HEK293 (cell line): ENCODE measurements around the gene CAB39.

Experiments
- CTCF ChIP-seq: fragments of 450-650 bp; formaldehyde crosslinking; IDR thresholded peaks from 2 replicates; pipeline ENCODE4 v1.5.1; 2016; ENCODE audit warnings: missing biosample characterization, missing genetic modification characterization
- KLF9 ChIP-seq: fragments of 450-650 bp; formaldehyde crosslinking; IDR thresholded peaks from 2 replicates; pipeline ENCODE4 v1.5.1; 2016; ENCODE audit warnings: missing biosample characterization, missing genetic modification characterization, low read depth
- PRDM4 ChIP-seq: fragments of 450-650 bp; formaldehyde crosslinking; IDR thresholded peaks from 2 replicates; pipeline ENCODE4 v1.5.1; 2017; ENCODE audit warnings: missing biosample characterization, missing genetic modification characterization
- PRDM6 ChIP-seq: fragments of 450-650 bp; formaldehyde crosslinking; IDR thresholded peaks from 2 replicates; pipeline ENCODE4 v1.5.1; 2017; ENCODE audit warnings: missing biosample characterization, missing genetic modification characterization
- SALL2 ChIP-seq: fragments of 450-650 bp; formaldehyde crosslinking; IDR thresholded peaks from 2 replicates; pipeline ENCODE4 v1.5.0; 2017; ENCODE audit warnings: missing biosample characterization, mild to moderate bottlenecking, missing genetic modification characterization, borderline replicate concordance
- YY1 ChIP-seq: fragments of 450-650 bp; formaldehyde crosslinking; IDR thresholded peaks from 2 replicates; pipeline ENCODE4 v1.5.1; 2018; ENCODE audit warnings: missing biosample characterization, missing genetic modification characterization
- ZBTB10 ChIP-seq: fragments of 450-650 bp; formaldehyde crosslinking; IDR thresholded peaks from 2 replicates; pipeline ENCODE4 v1.5.1; 2016; ENCODE audit warnings: missing biosample characterization, missing genetic modification characterization
- ZBTB17 ChIP-seq: fragments of 450-650 bp; formaldehyde crosslinking; IDR thresholded peaks from 2 replicates; pipeline ENCODE4 v1.5.1; 2016; ENCODE audit warnings: missing biosample characterization, missing genetic modification characterization
- ZNF24 ChIP-seq: fragments of 450-650 bp; formaldehyde crosslinking; IDR thresholded peaks from 2 replicates; pipeline ENCODE4 v1.5.1; 2016; ENCODE audit warnings: missing biosample characterization, missing genetic modification characterization
- ZNF280D ChIP-seq: fragments of 450-650 bp; formaldehyde crosslinking; IDR thresholded peaks from 2 replicates; pipeline ENCODE4 v1.5.1; 2016; ENCODE audit warnings: missing biosample characterization, missing genetic modification characterization
- ZNF350 ChIP-seq: fragments of 450-650 bp; formaldehyde crosslinking; IDR thresholded peaks from 2 replicates; pipeline ENCODE4 v1.5.0; 2017; ENCODE audit warnings: missing biosample characterization, mild to moderate bottlenecking, missing genetic modification characterization
- ZNF558 ChIP-seq: fragments of 450-650 bp; formaldehyde crosslinking; IDR thresholded peaks from 2 replicates; pipeline ENCODE4 v1.5.1; 2016; ENCODE audit warnings: missing biosample characterization, missing genetic modification characterization

GRCh38 chr2:230863442-230864121, 150.9 kb downstream of the CAB39 start:
- no peak for TF ChIP-seq CTCF (tag by site-specific recombination)
- TF ChIP-seq PRDM4 (tag by site-specific recombination), result no peak
- TF ChIP-seq SALL2 (tag by site-specific recombination), result no peak
- TF ChIP-seq ZBTB10 (tag by site-specific recombination), result no peak
- TF ChIP-seq ZBTB17 (tag by site-specific recombination), result no peak
- TF ChIP-seq PRDM6 (tag by site-specific recombination), result no peak
- TF ChIP-seq ZNF24 (tag by site-specific recombination), result no peak
- no peak for TF ChIP-seq ZNF558 (tag by site-specific recombination)
- no peak for TF ChIP-seq ZNF350
- no peak for TF ChIP-seq ZNF280D (tag by site-specific recombination)
- no peak for TF ChIP-seq YY1 (tag by site-specific recombination)
- no peak for TF ChIP-seq KLF9 (tag by site-specific recombination)
